Brain microvascular endothelial cell (primary cell): Measurements from ENCODE around the gene STX11.

Experiments
- DNase-seq: peaks from one replicate; pipeline ENCODE4 v3.0.0-alpha.2; 2020
- H3K27ac ChIP-seq: fragments of 250-450 bp; sonication (Bioruptor Pico); 2 replicates; pipeline ENCODE4 v1.5.1; 2020; ENCODE audit warnings: mild to moderate bottlenecking, moderate library complexity
- H3K27me3 ChIP-seq: fragments of 250-450 bp; sonication (Bioruptor Pico); replicated peaks from 2 replicates; pipeline ENCODE4 v1.5.1; 2020; ENCODE audit warnings: mild to moderate bottlenecking
- H3K36me3 ChIP-seq: fragments of 250-450 bp; sonication (Bioruptor Pico); replicated peaks from 2 replicates; pipeline ENCODE4 v1.5.1; 2020; ENCODE audit warnings: mild to moderate bottlenecking
- H3K4me3 ChIP-seq: 2 replicates; pipeline ENCODE4 v1.5.1; 2011; ENCODE audit warnings: low read depth, mild to moderate bottlenecking, control low read depth, low read length, moderate library complexity
- CTCF ChIP-seq: IDR thresholded peaks from 2 replicates; pipeline ENCODE4 v1.5.1; 2011; ENCODE audit warnings: low read depth, mild to moderate bottlenecking, moderate library complexity, low read length, control low read depth, inconsistent platforms; ENCODE audit errors: missing control alignments
- in situ Hi-C: cut with HindIII; loops from 2 replicates; pipeline ENCODE4 v1.10.0; 2017; ENCODE audit warnings: low sequenced_read_pairs, low pct_ligation_motif_present

Gene STX11

GRCh38 chr6:144215932-144216667 lies 65.8 kb downstream of the STX11 start:
- in situ Hi-C loops = no loop called here
- peak overlapping the region; percentile 73 for H3K4me3 ChIP-seq

DNA sequence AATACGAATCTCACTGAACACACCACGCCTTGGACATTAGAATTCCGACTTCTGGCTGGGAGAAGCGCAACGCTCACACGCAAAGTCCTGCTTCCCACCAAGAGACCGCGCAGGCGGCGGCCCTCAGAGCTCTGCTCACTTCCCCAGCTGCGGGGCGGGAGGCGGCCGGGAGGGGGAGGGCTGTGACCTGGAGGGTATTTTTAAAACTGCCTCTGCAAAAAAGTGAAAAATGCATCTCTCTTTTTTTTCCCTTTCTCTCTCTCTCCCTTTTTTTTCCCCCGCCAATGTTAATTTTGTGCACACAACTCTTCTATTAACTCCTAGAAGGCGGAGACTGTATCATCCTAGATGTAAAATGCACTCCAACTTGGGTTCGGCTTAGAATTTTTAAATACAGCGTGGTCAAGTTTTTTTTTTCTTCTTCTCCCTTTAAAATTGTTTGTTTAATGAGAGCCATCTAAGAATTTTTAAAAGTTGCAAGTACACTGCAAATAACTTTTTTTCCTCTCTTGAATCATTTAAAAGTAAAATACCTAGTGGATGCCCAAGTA lies 66.4 kb downstream of the STX11 start:
- Histone ChIP-seq H3K36me3 (no peaks in the 10 kb centered on the region), H3K27me3 (no peaks in the 10 kb centered on the region), H3K27ac (peak overlapping the region; percentile 69), H3K4me3 (peak overlapping the region; percentile 73)
- peak; percentile 35 for TF ChIP-seq CTCF
- DNase-seq = no peak
- in situ Hi-C loops = no loop called here

More at GRCh38 chr6:144215932-144216667, 65.8 kb downstream of the STX11 start:
- H3K27me3 ChIP-seq = no peaks in the 10 kb centered on the region
- DNase-seq = peak; percentile 95
- TF ChIP-seq CTCF = peak; percentile 59
- H3K36me3 ChIP-seq = no peaks in the 10 kb centered on the region
- peak overlapping the region; percentile 69 for H3K27ac ChIP-seq

DNA sequence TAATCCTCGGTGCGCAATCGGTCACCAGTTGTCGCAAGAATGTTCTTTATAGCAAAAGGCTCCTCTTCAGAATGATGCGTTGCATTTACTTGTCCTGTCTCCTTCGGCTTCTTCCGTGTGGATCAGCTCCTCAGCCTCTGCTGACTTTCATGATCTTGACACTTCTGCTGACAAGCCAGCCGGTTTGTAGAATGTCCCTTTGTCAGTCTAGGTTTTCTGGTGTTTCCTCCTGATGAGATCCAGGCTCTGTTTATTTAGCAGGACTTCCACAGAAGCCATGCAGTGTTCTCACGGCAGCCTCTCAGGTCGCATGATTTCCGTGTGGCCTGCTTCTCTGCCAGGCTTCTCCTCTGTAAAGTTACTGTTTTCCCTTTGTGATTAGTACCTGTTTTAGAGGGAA lies 66.9 kb downstream of the STX11 start:
- Histone ChIP-seq H3K4me3 (peak overlapping the region; percentile 73), H3K36me3 (no peaks in the 10 kb centered on the region), H3K27ac (peak overlapping the region; percentile 69), H3K27me3 (no peaks in the 10 kb centered on the region)
- in situ Hi-C loops = no loop called here
- no peak for TF ChIP-seq CTCF
- peak; percentile 9 for DNase-seq

DNA sequence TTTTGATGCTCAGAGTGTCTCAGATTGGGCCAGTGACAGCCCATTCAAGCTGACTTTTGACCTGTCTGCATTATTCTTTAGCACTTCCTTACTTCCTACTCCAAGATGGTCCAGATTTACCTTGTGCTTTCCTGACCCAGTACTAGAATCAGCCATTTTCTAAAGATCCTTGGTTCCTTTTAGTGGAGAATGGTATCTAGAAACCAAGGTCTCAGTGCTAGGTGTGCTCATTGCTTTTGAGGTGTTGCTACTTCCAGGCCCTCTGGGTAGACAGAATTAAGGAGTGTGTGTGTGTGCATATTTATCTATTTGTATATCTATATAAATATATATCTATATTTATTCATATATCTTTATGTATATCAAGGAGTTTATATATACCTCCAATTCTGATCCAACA lies 67.5 kb downstream of the STX11 start:
- Histone ChIP-seq H3K27ac (no peak overlapping the region), H3K4me3 (no peak overlapping the region), H3K27me3 (no peaks in the 10 kb centered on the region), H3K36me3 (no peaks in the 10 kb centered on the region)
- no peak for TF ChIP-seq CTCF
- no peak for DNase-seq
- in situ Hi-C loops = no loop called here

- in situ Hi-C loops = no loop called here
- Histone ChIP-seq H3K27me3 (no peaks in the 10 kb centered on the region), H3K36me3 (no peaks in the 10 kb centered on the region), H3K4me3 (no peak overlapping the region), H3K27ac (no peak overlapping the region)
- TF ChIP-seq CTCF = peak; percentile 48
- DNase-seq = no peak
Observed at GRCh38 chr6:144219056-144219685, 68.9 kb downstream of the STX11 start.
